H1 (cell line): Measurements from ENCODE around the gene HOXA10. TPM values are rescaled to one million over a fixed set of nuclear protein-coding genes. Genes with fewer than 3 reads are reported as not detected.

ENCODE experiments used
- CTCF ChIA-PET: fragments of 300-600 bp; sonication (Branson Sonifier 250); formaldehyde crosslinking; loops from one replicate; lab custom pipeline; 2021; ENCODE audit not compliant: partially characterized antibody; lab: Charles Lee
- POLR2A ChIA-PET: fragments of 300-600 bp; sonication (Branson Sonifier 250); formaldehyde crosslinking; loops from one replicate; lab custom pipeline; 2021; ENCODE audit warnings: inconsistent platforms; ENCODE audit not compliant: partially characterized antibody; lab: Charles Lee
- DNase-seq, 2 experiments: peaks; one replicate each; pipeline versions ENCODE4 v3.0.0 to v3.0.0-alpha.2; 2010 to 2022; ENCODE audit warnings: low spot score in 2 of 2, low read depth in 1 of 2, mixed read lengths in 1 of 2
- FAIRE-seq: peaks from 2 replicates; lab custom pipeline; 2011; peaks lifted over from hg19 to GRCh38; lab: Jason Lieb, UNC
- H2AFZ ChIP-seq: 2 replicates; pipeline ENCODE4 v1.8.1; 2012; ENCODE audit warnings: low read length, inconsistent platforms
- H2AK5ac ChIP-seq: 2 replicates; pipeline ENCODE4 v1.6.1; 2013; ENCODE audit warnings: low read depth, low read length
- H2BK120ac ChIP-seq: replicated peaks from 2 replicates; pipeline ENCODE3; 2013; ENCODE audit warnings: low read depth, low read length, inconsistent platforms
- H2BK12ac ChIP-seq: 2 replicates; pipeline ENCODE4 v1.6.1; 2013; ENCODE audit warnings: low read depth, low read length
- H2BK15ac ChIP-seq: 2 replicates; pipeline ENCODE4 v1.6.1; 2013; ENCODE audit warnings: low read length
- H2BK20ac ChIP-seq: 2 replicates; pipeline ENCODE4 v1.6.1; 2013; ENCODE audit warnings: low read length
- H2BK5ac ChIP-seq: 2 replicates; pipeline ENCODE4 v1.6.1; 2013; ENCODE audit warnings: low read depth, low read length
- H3K14ac ChIP-seq: 2 replicates; pipeline ENCODE4 v1.6.1; 2013; ENCODE audit warnings: inconsistent platforms; ENCODE audit not compliant: insufficient read length
- H3K18ac ChIP-seq: 2 replicates; pipeline ENCODE4 v1.6.1; 2013; ENCODE audit warnings: low read length; ENCODE audit errors: extremely low read depth
- H3K23ac ChIP-seq: 2 replicates; pipeline ENCODE4 v1.6.1; 2013; ENCODE audit warnings: inconsistent platforms; ENCODE audit not compliant: insufficient read length
- H3K23me2 ChIP-seq: 2 replicates; pipeline ENCODE4 v1.6.1; 2013; ENCODE audit warnings: low read depth, low read length
- H3K27ac ChIP-seq: 2 replicates; pipeline ENCODE4 v1.6.1; 2011; ENCODE audit warnings: low read depth, low read length, inconsistent platforms
- H3K27me3 ChIP-seq, 4 experiments: replicated peaks in 1 of 4; 1 replicate in 1 of 4; 2 replicates in 3 of 4; pipeline versions ENCODE4 v1.6.1 to v1.8.1; 2011 to 2013; ENCODE audit warnings: low read length in 3 of 4, mild to moderate bottlenecking in 3 of 4, inconsistent platforms in 2 of 4, mixed read lengths in 2 of 4, moderate library complexity in 1 of 4; ENCODE audit not compliant: control insufficient read depth in 3 of 4, insufficient read depth in 3 of 4; ENCODE audit errors: extremely low read depth in 1 of 4
- H3K36me3 ChIP-seq, 4 experiments: 2 replicates each; pipeline versions ENCODE4 v1.6.1 to v1.8.1; 2011 to 2013; ENCODE audit warnings: mild to moderate bottlenecking in 4 of 4, low read length in 3 of 4, moderate library complexity in 2 of 4, control low read depth in 1 of 4, inconsistent platforms in 1 of 4; ENCODE audit not compliant: insufficient read depth in 4 of 4, control insufficient read depth in 2 of 4
- H3K4ac ChIP-seq: replicated peaks from 2 replicates; pipeline ENCODE3; 2013; ENCODE audit warnings: low read length, low read depth, mixed read lengths, inconsistent platforms; ENCODE audit not compliant: insufficient read length
- H3K4me1 ChIP-seq, 4 experiments: replicated peaks in 1 of 4; 1 replicate in 1 of 4; 2 replicates in 3 of 4; pipeline versions ENCODE4 v1.6.1 to v1.8.1; 2011 to 2013; ENCODE audit warnings: low read length in 3 of 4, inconsistent platforms in 2 of 4, mixed read lengths in 1 of 4; ENCODE audit not compliant: insufficient read depth in 4 of 4, control insufficient read depth in 3 of 4
- H3K4me2 ChIP-seq, 2 experiments: 2 replicates each; pipeline versions ENCODE4 v1.6.1 to v1.8.1; 2011 to 2013; ENCODE audit warnings: low read depth in 2 of 2, low read length in 2 of 2, control low read depth in 1 of 2, inconsistent platforms in 1 of 2, mild to moderate bottlenecking in 1 of 2; ENCODE audit not compliant: insufficient read depth in 1 of 2
- H3K4me3 ChIP-seq, 4 experiments: fragments of 200-600, 300-600 bp in 1 of 4; sonication (generic), shearing (Covaris generic), sonication (Bioruptor Twin) in 1 of 4; 2 replicates each; pipeline versions ENCODE4 v1.5.1 to v1.8.1; 2011 to 2016; ENCODE audit warnings: low read length in 4 of 4, low read depth in 3 of 4, control low read depth in 2 of 4, inconsistent platforms in 2 of 4, mild to moderate bottlenecking in 2 of 4, mixed read lengths in 1 of 4, moderate library complexity in 1 of 4; ENCODE audit not compliant: insufficient read depth in 2 of 4; ENCODE audit errors: extremely low read depth in 1 of 4
- H3K56ac ChIP-seq: replicated peaks from 2 replicates; pipeline ENCODE3; 2013; ENCODE audit warnings: low read depth, mild to moderate bottlenecking, mixed read lengths, low read length, inconsistent platforms; ENCODE audit not compliant: insufficient read length
- H3K79me1 ChIP-seq: 2 replicates; pipeline ENCODE4 v1.6.1; 2013; ENCODE audit warnings: low read depth, low read length, control low read depth
- H3K79me2 ChIP-seq, 2 experiments: 2 replicates each; pipeline versions ENCODE4 v1.6.1 to v1.8.1; 2012 to 2013; ENCODE audit warnings: low read length in 2 of 2, mild to moderate bottlenecking in 2 of 2, inconsistent platforms in 1 of 2; ENCODE audit not compliant: insufficient read depth in 2 of 2, control insufficient read depth in 1 of 2
- H3K9ac ChIP-seq, 4 experiments: replicated peaks in 1 of 4; 1 replicate in 1 of 4; 2 replicates in 3 of 4; pipeline versions ENCODE4 v1.6.1 to v1.8.1; 2011 to 2013; ENCODE audit warnings: low read depth in 3 of 4, low read length in 3 of 4, control low read depth in 2 of 4, mild to moderate bottlenecking in 2 of 4, moderate library complexity in 2 of 4, inconsistent platforms in 1 of 4; ENCODE audit errors: extremely low read depth in 1 of 4
- H3K9me3 ChIP-seq, 2 experiments: 2 replicates each; pipeline versions ENCODE4 v1.6.1 to v1.8.1; 2012 to 2013; ENCODE audit warnings: mild to moderate bottlenecking in 2 of 2, moderate library complexity in 2 of 2, control low read depth in 1 of 2, inconsistent platforms in 1 of 2, low read depth in 1 of 2, low read length in 1 of 2, mixed read lengths in 1 of 2; ENCODE audit not compliant: insufficient read depth in 2 of 2
- H4K20me1 ChIP-seq, 2 experiments: replicated peaks in 1 of 2; 2 replicates each; pipeline versions ENCODE3 to v1.8.1; 2011 to 2013; ENCODE audit warnings: inconsistent platforms in 2 of 2, low read length in 2 of 2, mild to moderate bottlenecking in 1 of 2; ENCODE audit not compliant: insufficient read depth in 2 of 2, control insufficient read depth in 1 of 2
- H4K5ac ChIP-seq: 2 replicates; pipeline ENCODE4 v1.6.1; 2013; ENCODE audit warnings: low read length, low read depth, mixed read lengths, inconsistent platforms; ENCODE audit not compliant: insufficient read length
- H4K8ac ChIP-seq: 2 replicates; pipeline ENCODE4 v1.8.0; 2013; ENCODE audit warnings: mild to moderate bottlenecking, moderate library complexity, low read length, inconsistent platforms; ENCODE audit not compliant: insufficient read depth; ENCODE audit errors: extremely low read depth
- H4K91ac ChIP-seq: replicated peaks from 2 replicates; pipeline ENCODE3; 2013; ENCODE audit warnings: low read length, mixed read lengths, inconsistent platforms; ENCODE audit not compliant: insufficient read length
- BACH1 ChIP-seq: IDR thresholded peaks from 2 replicates; pipeline ENCODE4 v1.6.1; 2012; ENCODE audit warnings: low read length, improper control_type of control experiment
- CBX8 ChIP-seq: fragments of 300-800, 300-1000 bp; sonication (generic); IDR thresholded peaks from 2 replicates; pipeline ENCODE4 v1.7.1; 2016; ENCODE audit warnings: low read depth, low read length, borderline replicate concordance
- RNF2 ChIP-seq: fragments of 200-900, 300-1000 bp; sonication (generic); IDR thresholded peaks from 2 replicates; pipeline ENCODE4 v1.7.1; 2016; ENCODE audit warnings: borderline replicate concordance, low read depth, mild to moderate bottlenecking, antibody characterized with exemption, low read length; ENCODE audit not compliant: poor library complexity, severe bottlenecking; ENCODE audit errors: missing control alignments
- WGBS, 2 experiments: shearing (Covaris generic) in 1 of 2; methylation state at CpG; one replicate each; pipeline versions ENCODE4 v1.1.6 to v1.1.7; 2013 to 2015; ENCODE audit warnings: low lambda C conversion rate in 2 of 2, mixed read lengths in 2 of 2, inconsistent platforms in 1 of 2, low coverage in 1 of 2, missing lambda C conversion rate in 1 of 2; ENCODE audit not compliant: insufficient replicate concordance in 2 of 2, insufficient coverage in 1 of 2, insufficient read length in 1 of 2; ENCODE audit errors: extremely low coverage in 1 of 2, missing lambda C conversion rate in 1 of 2; 5-methylcytosine and 5-hydroxymethylcytosine counted together
- polyA plus RNA-seq, 7 experiments: library from polyadenylated mRNA; depleted of rRNA in 3 of 7; stranded (reverse) in 5 of 7; unstranded in 2 of 7; fragments of >200 nt in 5 of 7; fragments of 200-250 nt in 2 of 7; gene quantifications; 1 replicate in 5 of 7; 2 replicates in 1 of 7; 4 replicates in 1 of 7; pipeline versions ENCODE4 v1.2.1 to v1.2.3, GENCODE V29; 2011 to 2013; ENCODE audit warnings: missing spikeins in 2 of 7, mixed read lengths in 2 of 7
- total RNA-seq: library from RNA; stranded (reverse); fragmentation: NEBNext Ultra II Directional; extraction: Animal tissue kit (Norgen Biotek cat#: 25700); gene quantifications from 2 replicates; pipeline ENCODE4 v1.2.1, GENCODE V29; 2021

The HOXA10 gene
- total and polyA plus RNA-seq, 2 of the 8 experiments (the other 6 are each of a cell fraction or from before 2014, with no cell fraction given), result not detected

- Histone ChIP-seq H2BK20ac (no peak overlapping the region), H2AFZ (no peak overlapping the region), H2BK5ac (no peak overlapping the region), H3K79me1 (no peaks in the 10 kb centered on the region), H3K27me3 (peaks cover 95 to 100% (median 99%) of the 10 kb centered on the region in 4 experiments), H2BK15ac (no peak overlapping the region), H3K27ac (no peak overlapping the region), H2BK12ac (no peak overlapping the region), H3K14ac (no peak overlapping the region), H4K91ac (no peak overlapping the region), H3K9ac (no peak overlapping the region), H2AK5ac (no peak overlapping the region), H3K18ac (no peak overlapping the region), H4K5ac (no peak overlapping the region), H3K36me3 (peaks cover 0 to 12% (median 0%) of the 10 kb centered on the region in 4 experiments; a peak in 1 of 8 replicates), H3K23ac (no peak overlapping the region), H3K4ac (no peak overlapping the region), H2BK120ac (no peak overlapping the region), H3K4me2 (no peak overlapping the region), H3K23me2 (no peaks in the 10 kb centered on the region), H3K9me3 (peaks cover 0 to 6% of the 10 kb centered on the region in 2 experiments; a peak in 1 of 4 replicates), H4K20me1 (peaks cover 17 to 33% of the 10 kb centered on the region in 2 experiments), H4K8ac (no peak overlapping the region), H3K4me3 (no peak overlapping the region), H3K4me1 (no peaks in the 10 kb centered on the region; a peak in 3 of 7 replicates), H3K79me2 (no peaks in the 10 kb centered on the region), H3K56ac (no peak overlapping the region)
- CTCF ChIA-PET, result interaction anchor here (1.1 to 5.2 kb wide), 8 partner anchors 9 to 25 kb away, joined by 3 to 29 read pairs (median 6); partner anchors contain the start of genes HOXA3 and HOXA5
- POLR2A ChIA-PET, result interaction anchor here (1.5 kb wide), 1 partner anchor 9 kb away, joined by 4 read pairs; the partner anchor contains the start of gene HOXA7
- no peak for DNase-seq
- 18% methylated on average over 41 of the region's 46 CpGs; no CpG with 5 or more reads in 1 of the 2 experiments for WGBS, 2 experiments
- no peak for FAIRE-seq
- TF ChIP-seq BACH1 (no peak), CBX8 (peak; percentile 92; the same call in 1 of the 2 replicates), RNF2 (peak; percentile 87)
Measured at GRCh38 chr7:27165996-27166530, 8.1 kb downstream of the HOXA10 start.
